GM19438 (cell line): ENCODE data around the gene PYDC1.
"Not testable (repeated sequence)": the region's sequence is repeated elsewhere in the genome, so short reads cannot be mapped to it uniquely, and the experiment has no call there.

Experiments used
- ATAC-seq: cut with Tn5 transposase; IDR thresholded peaks from one replicate; pipeline ENCODE4 v1.9.1; 2021; ENCODE audit warnings: low read depth; ENCODE audit not compliant: unreplicated experiment

The PYDC1 gene

GRCh38 chr16:31182391-31182790 lies 34.5 kb downstream of the PYDC1 start:
- ATAC-seq: no peak

- no peak for ATAC-seq
Observed at GRCh38 chr16:31181102-31181830, 35.7 kb downstream of the PYDC1 start.

- ATAC-seq: peak; percentile 59
Observed at GRCh38 chr16:31179747-31180459, 37.0 kb downstream of the PYDC1 start, which contains the start of gene FUS. Gene FUS (plus strand): TSS chr16:31180139. CDS start chr16:31180215, 76 bp downstream.

- peak; percentile 1 for ATAC-seq
Observed at GRCh38 chr16:31179219-31179746, 37.7 kb downstream of the PYDC1 start.

GRCh38 chr16:31177136-31177535 lies 39.8 kb downstream of the PYDC1 start:
- no peak for ATAC-seq

GRCh38 chr16:31170048-31170447 lies 46.9 kb downstream of the PYDC1 start:
- not testable (repeated sequence) for ATAC-seq

GRCh38 chr16:31168848-31169247 lies 48.1 kb downstream of the PYDC1 start:
- no peak for ATAC-seq

- ATAC-seq: no peak
Observed at GRCh38 chr16:31167315-31167714, 49.6 kb downstream of the PYDC1 start.
